ENCODE data around the gene CYP2C9. TPM values are rescaled to one million over a fixed set of nuclear protein-coding genes. Genes with fewer than 3 reads are reported as not detected.

Gene CYP2C9
- polyA plus RNA-seq, 1 donor (not counting 4 experiments of a cell fraction or from before 2014, with no cell fraction given): not detected

- Histone ChIP-seq H3K36me3 (ENCODE audit: control insufficient read depth in 2 of 2, extremely low read depth in 1 of 2, insufficient read depth in 2 of 2, low read length in 2 of 2) (no peaks in the 10 kb centered on the region), H2AFZ (ENCODE audit: control insufficient read depth, low read length) (no peak overlapping the region), H4K20me1 (ENCODE audit: control insufficient read depth, extremely low read depth, insufficient read depth, low read length) (no peaks in the 10 kb centered on the region), H3K27ac (ENCODE audit: control insufficient read depth, insufficient read depth, low read length) (no peak overlapping the region), H3K4me2 (ENCODE audit: control insufficient read depth, extremely low read depth, insufficient read depth, low read depth, low read length) (no peak overlapping the region), H3K27me3 (ENCODE audit: control insufficient read depth, extremely low read depth, insufficient read depth, low read length) (no peaks in the 10 kb centered on the region), H3K4me3 (ENCODE audit: control insufficient read depth in 2 of 3, extremely low read depth in 1 of 3, insufficient read depth in 2 of 3, low read depth in 1 of 3, low read length in 3 of 3) (no peak overlapping the region), H3K9me3 (ENCODE audit: control insufficient read depth, low read depth, low read length) (peaks cover 2% of the 10 kb centered on the region), H3K4me1 (ENCODE audit: control insufficient read depth, extremely low read depth, insufficient read depth, low read length) (no peaks in the 10 kb centered on the region), H3K79me2 (ENCODE audit: control insufficient read depth, insufficient read depth, low read length) (no peaks in the 10 kb centered on the region), H3K9ac (ENCODE audit: control insufficient read depth, extremely low read depth, insufficient read depth, low read length) (no peak overlapping the region), H3K9me1 (ENCODE audit: control insufficient read depth, extremely low read depth, insufficient read depth, low read length) (no peaks in the 10 kb centered on the region)
- DNase-seq (ENCODE audit: low read depth, low spot score) (no peak), FAIRE-seq (no peak)
- dilution Hi-C loops (cut with MboI; ENCODE audit: extremely low pct_ligation_motif_present, low sequenced_read_pairs): no loop called here
- TF ChIP-seq, protein P1, sequence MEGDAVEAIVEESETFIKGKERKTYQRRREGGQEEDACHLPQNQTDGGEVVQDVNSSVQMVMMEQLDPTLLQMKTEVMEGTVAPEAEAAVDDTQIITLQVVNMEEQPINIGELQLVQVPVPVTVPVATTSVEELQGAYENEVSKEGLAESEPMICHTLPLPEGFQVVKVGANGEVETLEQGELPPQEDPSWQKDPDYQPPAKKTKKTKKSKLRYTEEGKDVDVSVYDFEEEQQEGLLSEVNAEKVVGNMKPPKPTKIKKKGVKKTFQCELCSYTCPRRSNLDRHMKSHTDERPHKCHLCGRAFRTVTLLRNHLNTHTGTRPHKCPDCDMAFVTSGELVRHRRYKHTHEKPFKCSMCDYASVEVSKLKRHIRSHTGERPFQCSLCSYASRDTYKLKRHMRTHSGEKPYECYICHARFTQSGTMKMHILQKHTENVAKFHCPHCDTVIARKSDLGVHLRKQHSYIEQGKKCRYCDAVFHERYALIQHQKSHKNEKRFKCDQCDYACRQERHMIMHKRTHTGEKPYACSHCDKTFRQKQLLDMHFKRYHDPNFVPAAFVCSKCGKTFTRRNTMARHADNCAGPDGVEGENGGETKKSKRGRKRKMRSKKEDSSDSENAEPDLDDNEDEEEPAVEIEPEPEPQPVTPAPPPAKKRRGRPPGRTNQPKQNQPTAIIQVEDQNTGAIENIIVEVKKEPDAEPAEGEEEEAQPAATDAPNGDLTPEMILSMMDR (optimal IDR thresholded peaks at IDR 0.05 in 1 of 3, IDR thresholded peaks at IDR 0.05 in 1 of 3, conservative IDR thresholded peaks at IDR 0.05 in 1 of 3; ENCODE audit: extremely low read depth in 1 of 3, insufficient read depth in 2 of 3, low read length in 3 of 3): no peak
- no peak for TF ChIP-seq EZH2 (IDR thresholded peaks at IDR 0.05; ENCODE audit: low read length)
These were observed 50.7 kb downstream of the CYP2C9 start for GRCh38 chr10:94989192-94989591.

DNA sequence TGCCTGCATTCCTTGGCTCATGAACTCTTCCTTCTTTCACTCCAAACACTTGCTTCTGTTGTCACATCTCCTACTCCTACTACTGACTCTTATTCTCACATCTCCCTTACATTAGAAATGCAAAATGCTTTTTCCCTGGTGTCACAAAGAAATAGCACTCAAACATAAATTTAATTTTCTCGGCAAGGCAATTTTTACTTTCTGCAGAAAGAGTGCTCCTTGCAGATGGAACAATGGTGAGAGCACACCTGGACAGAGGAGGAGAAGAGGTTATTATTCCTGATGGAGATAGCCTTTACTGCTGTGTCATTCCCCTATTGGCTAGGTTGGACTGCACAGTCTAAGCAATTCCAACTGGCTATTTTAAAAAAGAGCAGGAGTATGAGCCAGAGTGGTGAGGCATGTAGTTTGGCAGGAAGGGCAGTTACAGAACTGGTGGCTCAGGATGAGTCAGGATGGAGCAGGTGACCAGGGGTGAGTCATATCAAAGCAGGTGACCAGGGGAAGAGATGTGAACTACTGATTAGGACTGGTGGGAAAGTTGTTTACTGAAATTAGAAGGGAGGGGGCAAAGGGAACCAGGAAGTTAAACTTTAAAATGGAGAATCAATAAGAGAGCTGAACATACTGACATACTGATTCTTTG lies 52.9 kb downstream of the CYP2C9 start:
- H3K27me3 ChIP-seq (ENCODE audit: control insufficient read depth, extremely low read depth, insufficient read depth, low read length): no peaks in the 10 kb centered on the region
- H3K27ac ChIP-seq (ENCODE audit: control insufficient read depth, insufficient read depth, low read length): no peak overlapping the region
- no peak overlapping the region for H3K9ac ChIP-seq (ENCODE audit: control insufficient read depth, extremely low read depth, insufficient read depth, low read length)
- TF ChIP-seq, protein P1 (optimal IDR thresholded peaks at IDR 0.05 in 1 of 3, IDR thresholded peaks at IDR 0.05 in 1 of 3, conservative IDR thresholded peaks at IDR 0.05 in 1 of 3; ENCODE audit: extremely low read depth in 1 of 3, insufficient read depth in 2 of 3, low read length in 3 of 3): no peak
- no peak for TF ChIP-seq EZH2 (IDR thresholded peaks at IDR 0.05; ENCODE audit: low read length)
- H2AFZ ChIP-seq (ENCODE audit: control insufficient read depth, low read length): no peak overlapping the region
- FAIRE-seq: no peak
- H3K9me1 ChIP-seq (ENCODE audit: control insufficient read depth, extremely low read depth, insufficient read depth, low read length): no peaks in the 10 kb centered on the region
- peaks cover 2% of the 10 kb centered on the region for H3K9me3 ChIP-seq (ENCODE audit: control insufficient read depth, low read depth, low read length)
- dilution Hi-C loops (cut with MboI; ENCODE audit: extremely low pct_ligation_motif_present, low sequenced_read_pairs): no loop called here
- no peaks in the 10 kb centered on the region for H4K20me1 ChIP-seq (ENCODE audit: control insufficient read depth, extremely low read depth, insufficient read depth, low read length)
- no peak for DNase-seq (ENCODE audit: low read depth, low spot score)
- no peaks in the 10 kb centered on the region for H3K79me2 ChIP-seq (ENCODE audit: control insufficient read depth, insufficient read depth, low read length)
- H3K4me3 ChIP-seq (ENCODE audit: control insufficient read depth in 2 of 3, extremely low read depth in 1 of 3, insufficient read depth in 2 of 3, low read depth in 1 of 3, low read length in 3 of 3): no peak overlapping the region
- H3K36me3 ChIP-seq (ENCODE audit: control insufficient read depth in 2 of 2, extremely low read depth in 1 of 2, insufficient read depth in 2 of 2, low read length in 2 of 2): no peaks in the 10 kb centered on the region
- no peak overlapping the region for H3K4me2 ChIP-seq (ENCODE audit: control insufficient read depth, extremely low read depth, insufficient read depth, low read depth, low read length)
- no peaks in the 10 kb centered on the region for H3K4me1 ChIP-seq (ENCODE audit: control insufficient read depth, extremely low read depth, insufficient read depth, low read length)

Data from keratinocyte (primary cell).